Measurements from ENCODE around the gene LPIN1. TPM values are rescaled to one million over a fixed set of nuclear protein-coding genes. Genes with fewer than 3 reads are reported as not detected.

The LPIN1 gene
- total and polyA plus RNA-seq, 2 of the 13 experiments (the other 11 are each of a cell fraction or from before 2014, with no cell fraction given) = 9.7 to 19.4 TPM

DNA sequence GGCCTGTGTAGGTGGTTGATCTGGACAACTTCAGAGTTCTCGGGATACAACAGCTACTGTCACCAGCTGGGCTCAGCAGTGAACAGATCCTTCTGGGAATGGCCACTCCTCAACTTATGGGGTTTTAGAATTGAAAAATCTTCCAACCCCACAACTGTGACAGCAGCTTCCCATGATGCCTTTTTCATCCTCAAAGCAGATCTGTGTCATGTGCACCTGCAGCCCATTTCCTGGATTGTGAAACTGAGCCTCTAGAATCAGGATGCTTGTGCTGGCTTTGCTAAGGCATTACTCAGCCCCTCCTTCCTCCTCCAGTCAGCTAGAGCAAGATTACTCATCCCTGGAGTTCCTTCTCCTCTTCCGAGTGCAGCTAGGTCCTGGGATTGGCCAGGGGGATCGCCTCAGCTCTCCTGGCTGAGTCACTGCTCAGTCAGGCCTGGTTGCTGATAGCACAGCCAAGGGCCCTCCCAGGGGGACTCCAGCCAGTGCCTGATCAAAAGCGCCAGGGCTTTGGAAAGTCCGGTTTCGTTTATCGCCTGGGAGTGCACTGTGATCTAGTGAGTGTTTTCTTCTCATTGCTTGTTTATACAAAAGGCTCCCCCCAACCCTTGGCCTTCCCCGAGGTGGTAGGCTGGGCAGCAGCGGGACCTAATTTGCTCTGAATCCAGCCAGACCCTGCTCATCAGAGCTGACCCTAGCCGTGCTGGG lies 2.4 kb upstream of the LPIN1 start (continued):
- peak; percentile 83 for TF ChIP-seq TEAD3 (CRISPR knock-in tag; optimal IDR thresholded peaks at IDR 0.05; ENCODE audit: borderline replicate concordance)
- peak; percentile 51; the same call in 1 of the 2 replicates for TF ChIP-seq TAF1 (CRISPR knock-in tag; IDR thresholded peaks at IDR 0.05)
- TF ChIP-seq ZNF891 (CRISPR knock-in tag; IDR thresholded peaks at IDR 0.05) = no peak
- TF ChIP-seq ZMYM3 (CRISPR knock-in tag; IDR thresholded peaks at IDR 0.05) = peak; percentile 100
- TF ChIP-seq ZNF552 (CRISPR knock-in tag; IDR thresholded peaks at IDR 0.05; ENCODE audit: borderline replicate concordance) = no peak
- no peak for TF ChIP-seq TBP (CRISPR knock-in tag; IDR thresholded peaks at IDR 0.05)
- no peak for TF ChIP-seq HNRNPLL (IDR thresholded peaks at IDR 0.05; ENCODE audit: low read depth, low read length, poor library complexity, severe bottlenecking)
- peak; percentile 92 for TF ChIP-seq KDM2A (CRISPR knock-in tag; IDR thresholded peaks at IDR 0.05; ENCODE audit: borderline replicate concordance, low read depth)
- 0 out of 2 replicates have a peak, but pooled peaks have one; percentile 44 for TF ChIP-seq ZNF343 (CRISPR knock-in tag; IDR thresholded peaks at IDR 0.05)
- peak; percentile 50; the same call in 1 of the 2 replicates for TF ChIP-seq KAT7 (CRISPR knock-in tag; IDR thresholded peaks at IDR 0.05; ENCODE audit: borderline replicate concordance)
- no peak for TF ChIP-seq EZH2 (conservative IDR thresholded peaks at IDR 0.05; ENCODE audit: low read depth, low read length)
- TF ChIP-seq ZKSCAN8 (CRISPR knock-in tag; IDR thresholded peaks at IDR 0.05; ENCODE audit: borderline replicate concordance) = peak; percentile 67; the same call in 1 of the 2 replicates
- TF ChIP-seq, protein P1, sequence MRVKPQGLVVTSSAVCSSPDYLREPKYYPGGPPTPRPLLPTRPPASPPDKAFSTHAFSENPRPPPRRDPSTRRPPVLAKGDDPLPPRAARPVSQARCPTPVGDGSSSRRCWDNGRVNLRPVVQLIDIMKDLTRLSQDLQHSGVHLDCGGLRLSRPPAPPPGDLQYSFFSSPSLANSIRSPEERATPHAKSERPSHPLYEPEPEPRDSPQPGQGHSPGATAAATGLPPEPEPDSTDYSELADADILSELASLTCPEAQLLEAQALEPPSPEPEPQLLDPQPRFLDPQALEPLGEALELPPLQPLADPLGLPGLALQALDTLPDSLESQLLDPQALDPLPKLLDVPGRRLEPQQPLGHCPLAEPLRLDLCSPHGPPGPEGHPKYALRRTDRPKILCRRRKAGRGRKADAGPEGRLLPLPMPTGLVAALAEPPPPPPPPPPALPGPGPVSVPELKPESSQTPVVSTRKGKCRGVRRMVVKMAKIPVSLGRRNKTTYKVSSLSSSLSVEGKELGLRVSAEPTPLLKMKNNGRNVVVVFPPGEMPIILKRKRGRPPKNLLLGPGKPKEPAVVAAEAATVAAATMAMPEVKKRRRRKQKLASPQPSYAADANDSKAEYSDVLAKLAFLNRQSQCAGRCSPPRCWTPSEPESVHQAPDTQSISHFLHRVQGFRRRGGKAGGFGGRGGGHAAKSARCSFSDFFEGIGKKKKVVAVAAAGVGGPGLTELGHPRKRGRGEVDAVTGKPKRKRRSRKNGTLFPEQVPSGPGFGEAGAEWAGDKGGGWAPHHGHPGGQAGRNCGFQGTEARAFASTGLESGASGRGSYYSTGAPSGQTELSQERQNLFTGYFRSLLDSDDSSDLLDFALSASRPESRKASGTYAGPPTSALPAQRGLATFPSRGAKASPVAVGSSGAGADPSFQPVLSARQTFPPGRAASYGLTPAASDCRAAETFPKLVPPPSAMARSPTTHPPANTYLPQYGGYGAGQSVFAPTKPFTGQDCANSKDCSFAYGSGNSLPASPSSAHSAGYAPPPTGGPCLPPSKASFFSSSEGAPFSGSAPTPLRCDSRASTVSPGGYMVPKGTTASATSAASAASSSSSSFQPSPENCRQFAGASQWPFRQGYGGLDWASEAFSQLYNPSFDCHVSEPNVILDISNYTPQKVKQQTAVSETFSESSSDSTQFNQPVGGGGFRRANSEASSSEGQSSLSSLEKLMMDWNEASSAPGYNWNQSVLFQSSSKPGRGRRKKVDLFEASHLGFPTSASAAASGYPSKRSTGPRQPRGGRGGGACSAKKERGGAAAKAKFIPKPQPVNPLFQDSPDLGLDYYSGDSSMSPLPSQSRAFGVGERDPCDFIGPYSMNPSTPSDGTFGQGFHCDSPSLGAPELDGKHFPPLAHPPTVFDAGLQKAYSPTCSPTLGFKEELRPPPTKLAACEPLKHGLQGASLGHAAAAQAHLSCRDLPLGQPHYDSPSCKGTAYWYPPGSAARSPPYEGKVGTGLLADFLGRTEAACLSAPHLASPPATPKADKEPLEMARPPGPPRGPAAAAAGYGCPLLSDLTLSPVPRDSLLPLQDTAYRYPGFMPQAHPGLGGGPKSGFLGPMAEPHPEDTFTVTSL (CRISPR knock-in tag; IDR thresholded peaks at IDR 0.05; ENCODE audit: borderline replicate concordance) = 0 out of 2 replicates have a peak, but pooled peaks have one; percentile 34
- peak; percentile 77 for TF ChIP-seq THAP11 (CRISPR knock-in tag; IDR thresholded peaks at IDR 0.05)
- TF ChIP-seq, protein P2, sequence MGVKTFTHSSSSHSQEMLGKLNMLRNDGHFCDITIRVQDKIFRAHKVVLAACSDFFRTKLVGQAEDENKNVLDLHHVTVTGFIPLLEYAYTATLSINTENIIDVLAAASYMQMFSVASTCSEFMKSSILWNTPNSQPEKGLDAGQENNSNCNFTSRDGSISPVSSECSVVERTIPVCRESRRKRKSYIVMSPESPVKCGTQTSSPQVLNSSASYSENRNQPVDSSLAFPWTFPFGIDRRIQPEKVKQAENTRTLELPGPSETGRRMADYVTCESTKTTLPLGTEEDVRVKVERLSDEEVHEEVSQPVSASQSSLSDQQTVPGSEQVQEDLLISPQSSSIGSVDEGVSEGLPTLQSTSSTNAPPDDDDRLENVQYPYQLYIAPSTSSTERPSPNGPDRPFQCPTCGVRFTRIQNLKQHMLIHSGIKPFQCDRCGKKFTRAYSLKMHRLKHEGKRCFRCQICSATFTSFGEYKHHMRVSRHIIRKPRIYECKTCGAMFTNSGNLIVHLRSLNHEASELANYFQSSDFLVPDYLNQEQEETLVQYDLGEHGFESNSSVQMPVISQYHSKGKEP (CRISPR knock-in tag; IDR thresholded peaks at IDR 0.05) = no peak
- no peak for TF ChIP-seq ZNF672 (CRISPR knock-in tag; IDR thresholded peaks at IDR 0.05)
- TF ChIP-seq, protein P3, sequence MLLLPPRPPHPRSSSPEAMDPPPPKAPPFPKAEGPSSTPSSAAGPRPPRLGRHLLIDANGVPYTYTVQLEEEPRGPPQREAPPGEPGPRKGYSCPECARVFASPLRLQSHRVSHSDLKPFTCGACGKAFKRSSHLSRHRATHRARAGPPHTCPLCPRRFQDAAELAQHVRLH (CRISPR knock-in tag; IDR thresholded peaks at IDR 0.05; ENCODE audit: borderline replicate concordance, low read depth) = peak; percentile 79; the same call in 1 of the 2 replicates
- TF ChIP-seq, protein P4, sequence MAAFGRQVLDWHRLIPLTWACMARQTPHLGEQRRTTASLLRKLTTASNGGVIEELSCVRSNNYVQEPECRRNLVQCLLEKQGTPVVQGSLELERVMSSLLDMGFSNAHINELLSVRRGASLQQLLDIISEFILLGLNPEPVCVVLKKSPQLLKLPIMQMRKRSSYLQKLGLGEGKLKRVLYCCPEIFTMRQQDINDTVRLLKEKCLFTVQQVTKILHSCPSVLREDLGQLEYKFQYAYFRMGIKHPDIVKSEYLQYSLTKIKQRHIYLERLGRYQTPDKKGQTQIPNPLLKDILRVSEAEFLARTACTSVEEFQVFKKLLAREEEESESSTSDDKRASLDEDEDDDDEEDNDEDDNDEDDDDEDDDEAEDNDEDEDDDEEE (CRISPR knock-in tag; IDR thresholded peaks at IDR 0.05) = no peak
- TF ChIP-seq NCOA2 (CRISPR knock-in tag; IDR thresholded peaks at IDR 0.05) = peak; percentile 65; the same call in 1 of the 2 replicates
- no peak; the same call in 1 of the 2 replicates for TF ChIP-seq GTF3A (CRISPR knock-in tag; conservative IDR thresholded peaks at IDR 0.05)
- TF ChIP-seq ZNF121 (CRISPR knock-in tag; IDR thresholded peaks at IDR 0.05) = peak; percentile 76
- no peak for TF ChIP-seq TOPORS (CRISPR knock-in tag; IDR thresholded peaks at IDR 0.05)
